ENCODE measurements around the gene FLOT1. TPM values are rescaled to one million over a fixed set of nuclear protein-coding genes. Genes with fewer than 3 reads are reported as not detected.

FLOT1 gene
- total and polyA plus RNA-seq, 2 of the 13 experiments (the other 11 are each of a cell fraction or from before 2014, with no cell fraction given): 82.3 to 130 TPM

DNA sequence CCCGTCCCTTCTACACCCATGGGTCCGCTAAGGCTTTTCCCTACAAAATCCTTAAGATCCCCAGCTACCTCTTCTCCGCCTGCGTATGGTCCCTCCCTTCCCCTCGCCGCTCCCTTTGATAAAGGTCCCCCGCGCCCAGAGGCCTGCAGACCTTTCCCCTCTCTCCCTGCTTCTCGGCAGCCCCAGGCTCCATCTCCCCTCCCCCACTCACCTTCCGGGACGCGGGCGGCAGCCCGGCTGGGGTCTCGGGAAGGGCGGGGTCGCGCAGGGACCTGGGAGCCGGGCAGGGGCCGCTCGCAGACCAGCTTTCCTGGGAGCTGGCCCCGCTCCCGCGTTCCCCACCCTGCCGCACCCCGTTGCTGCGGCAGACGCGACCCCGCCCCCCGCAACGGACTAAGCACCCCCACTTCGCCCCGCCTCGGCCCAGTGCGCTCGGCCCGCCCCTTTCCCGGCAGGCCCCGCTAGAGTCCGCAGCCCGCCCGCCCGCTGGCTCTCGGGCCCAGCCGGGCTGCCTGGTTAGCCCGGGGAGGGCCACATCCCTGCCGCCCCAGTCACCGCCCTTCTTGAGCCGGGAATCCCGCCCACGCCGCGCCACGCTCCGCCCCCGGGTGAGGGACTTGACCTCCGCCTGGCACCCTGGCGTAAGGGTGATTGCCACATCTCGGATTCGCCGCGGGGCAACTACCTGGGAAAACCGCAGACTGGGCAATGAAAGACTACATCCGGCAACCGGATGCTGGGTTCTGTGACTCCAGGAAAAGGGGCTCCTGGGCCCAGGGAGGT, at the start of gene FLOT1 (continued):
- TF ChIP-seq, protein P1, sequence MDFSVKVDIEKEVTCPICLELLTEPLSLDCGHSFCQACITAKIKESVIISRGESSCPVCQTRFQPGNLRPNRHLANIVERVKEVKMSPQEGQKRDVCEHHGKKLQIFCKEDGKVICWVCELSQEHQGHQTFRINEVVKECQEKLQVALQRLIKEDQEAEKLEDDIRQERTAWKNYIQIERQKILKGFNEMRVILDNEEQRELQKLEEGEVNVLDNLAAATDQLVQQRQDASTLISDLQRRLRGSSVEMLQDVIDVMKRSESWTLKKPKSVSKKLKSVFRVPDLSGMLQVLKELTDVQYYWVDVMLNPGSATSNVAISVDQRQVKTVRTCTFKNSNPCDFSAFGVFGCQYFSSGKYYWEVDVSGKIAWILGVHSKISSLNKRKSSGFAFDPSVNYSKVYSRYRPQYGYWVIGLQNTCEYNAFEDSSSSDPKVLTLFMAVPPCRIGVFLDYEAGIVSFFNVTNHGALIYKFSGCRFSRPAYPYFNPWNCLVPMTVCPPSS (IDR thresholded peaks at IDR 0.05): no peak
- TF ChIP-seq, protein P2, sequence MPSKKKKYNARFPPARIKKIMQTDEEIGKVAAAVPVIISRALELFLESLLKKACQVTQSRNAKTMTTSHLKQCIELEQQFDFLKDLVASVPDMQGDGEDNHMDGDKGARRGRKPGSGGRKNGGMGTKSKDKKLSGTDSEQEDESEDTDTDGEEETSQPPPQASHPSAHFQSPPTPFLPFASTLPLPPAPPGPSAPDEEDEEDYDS (CRISPR knock-in tag; IDR thresholded peaks at IDR 0.05): peak; percentile 78
- TF ChIP-seq ZNF75D (CRISPR knock-in tag; IDR thresholded peaks at IDR 0.05; ENCODE audit: borderline replicate concordance): peak; percentile 75; the same call in 1 of the 2 replicates
- 0 out of 2 replicates have a peak, but pooled peaks have one; percentile 36 for TF ChIP-seq RBAK (CRISPR knock-in tag; IDR thresholded peaks at IDR 0.05)
- peak; percentile 67; the same call in 1 of the 2 replicates for TF ChIP-seq TBX3 (IDR thresholded peaks at IDR 0.05; ENCODE audit: borderline replicate concordance)
- TF ChIP-seq, protein P3, sequence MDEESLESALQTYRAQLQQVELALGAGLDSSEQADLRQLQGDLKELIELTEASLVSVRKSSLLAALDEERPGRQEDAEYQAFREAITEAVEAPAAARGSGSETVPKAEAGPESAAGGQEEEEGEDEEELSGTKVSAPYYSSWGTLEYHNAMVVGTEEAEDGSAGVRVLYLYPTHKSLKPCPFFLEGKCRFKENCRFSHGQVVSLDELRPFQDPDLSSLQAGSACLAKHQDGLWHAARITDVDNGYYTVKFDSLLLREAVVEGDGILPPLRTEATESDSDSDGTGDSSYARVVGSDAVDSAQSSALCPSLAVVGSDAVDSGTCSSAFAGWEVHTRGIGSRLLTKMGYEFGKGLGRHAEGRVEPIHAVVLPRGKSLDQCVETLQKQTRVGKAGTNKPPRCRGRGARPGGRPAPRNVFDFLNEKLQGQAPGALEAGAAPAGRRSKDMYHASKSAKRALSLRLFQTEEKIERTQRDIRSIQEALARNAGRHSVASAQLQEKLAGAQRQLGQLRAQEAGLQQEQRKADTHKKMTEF (CRISPR knock-in tag; IDR thresholded peaks at IDR 0.05): peak; percentile 99
- TF ChIP-seq, protein P4, sequence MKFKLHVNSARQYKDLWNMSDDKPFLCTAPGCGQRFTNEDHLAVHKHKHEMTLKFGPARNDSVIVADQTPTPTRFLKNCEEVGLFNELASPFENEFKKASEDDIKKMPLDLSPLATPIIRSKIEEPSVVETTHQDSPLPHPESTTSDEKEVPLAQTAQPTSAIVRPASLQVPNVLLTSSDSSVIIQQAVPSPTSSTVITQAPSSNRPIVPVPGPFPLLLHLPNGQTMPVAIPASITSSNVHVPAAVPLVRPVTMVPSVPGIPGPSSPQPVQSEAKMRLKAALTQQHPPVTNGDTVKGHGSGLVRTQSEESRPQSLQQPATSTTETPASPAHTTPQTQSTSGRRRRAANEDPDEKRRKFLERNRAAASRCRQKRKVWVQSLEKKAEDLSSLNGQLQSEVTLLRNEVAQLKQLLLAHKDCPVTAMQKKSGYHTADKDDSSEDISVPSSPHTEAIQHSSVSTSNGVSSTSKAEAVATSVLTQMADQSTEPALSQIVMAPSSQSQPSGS (CRISPR knock-in tag; IDR thresholded peaks at IDR 0.05): peak; percentile 36; the same call in 1 of the 2 replicates
- TF ChIP-seq RORA (CRISPR knock-in tag; IDR thresholded peaks at IDR 0.05): no peak
- TF ChIP-seq ZNF816 (CRISPR knock-in tag; IDR thresholded peaks at IDR 0.05; ENCODE audit: borderline replicate concordance): peak; percentile 94
- no peak for TF ChIP-seq MTA3 (CRISPR knock-in tag; IDR thresholded peaks at IDR 0.05)
- peak; percentile 74 for TF ChIP-seq ZNF335 (CRISPR knock-in tag; IDR thresholded peaks at IDR 0.05)
- 0 out of 2 replicates have a peak, but pooled peaks have one; percentile 3 for TF ChIP-seq ONECUT2 (CRISPR knock-in tag; IDR thresholded peaks at IDR 0.05)
- peak; percentile 95 for TF ChIP-seq SALL1 (CRISPR knock-in tag; IDR thresholded peaks at IDR 0.05)
- TF ChIP-seq SMAD9 (CRISPR knock-in tag; IDR thresholded peaks at IDR 0.05): 0 out of 2 replicates have a peak, but pooled peaks have one; percentile 78
- peak; percentile 95; the same call in 1 of the 2 replicates for TF ChIP-seq ZNF841 (CRISPR knock-in tag; IDR thresholded peaks at IDR 0.05; ENCODE audit: borderline replicate concordance)
- no peak; the same call in 1 of the 2 replicates for TF ChIP-seq CC2D1A (CRISPR knock-in tag; IDR thresholded peaks at IDR 0.05)
- TF ChIP-seq, protein P5, sequence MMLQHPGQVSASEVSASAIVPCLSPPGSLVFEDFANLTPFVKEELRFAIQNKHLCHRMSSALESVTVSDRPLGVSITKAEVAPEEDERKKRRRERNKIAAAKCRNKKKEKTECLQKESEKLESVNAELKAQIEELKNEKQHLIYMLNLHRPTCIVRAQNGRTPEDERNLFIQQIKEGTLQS (CRISPR knock-in tag; IDR thresholded peaks at IDR 0.05): peak; percentile 53
- TF ChIP-seq, protein P6, sequence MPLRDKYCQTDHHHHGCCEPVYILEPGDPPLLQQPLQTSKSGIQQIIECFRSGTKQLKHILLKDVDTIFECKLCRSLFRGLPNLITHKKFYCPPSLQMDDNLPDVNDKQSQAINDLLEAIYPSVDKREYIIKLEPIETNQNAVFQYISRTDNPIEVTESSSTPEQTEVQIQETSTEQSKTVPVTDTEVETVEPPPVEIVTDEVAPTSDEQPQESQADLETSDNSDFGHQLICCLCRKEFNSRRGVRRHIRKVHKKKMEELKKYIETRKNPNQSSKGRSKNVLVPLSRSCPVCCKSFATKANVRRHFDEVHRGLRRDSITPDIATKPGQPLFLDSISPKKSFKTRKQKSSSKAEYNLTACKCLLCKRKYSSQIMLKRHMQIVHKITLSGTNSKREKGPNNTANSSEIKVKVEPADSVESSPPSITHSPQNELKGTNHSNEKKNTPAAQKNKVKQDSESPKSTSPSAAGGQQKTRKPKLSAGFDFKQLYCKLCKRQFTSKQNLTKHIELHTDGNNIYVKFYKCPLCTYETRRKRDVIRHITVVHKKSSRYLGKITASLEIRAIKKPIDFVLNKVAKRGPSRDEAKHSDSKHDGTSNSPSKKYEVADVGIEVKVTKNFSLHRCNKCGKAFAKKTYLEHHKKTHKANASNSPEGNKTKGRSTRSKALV (CRISPR knock-in tag; IDR thresholded peaks at IDR 0.05): peak; percentile 1; the same call in 1 of the 2 replicates
- TF ChIP-seq CBX2 (IDR thresholded peaks at IDR 0.05; ENCODE audit: low read depth, low read length): no peak
- TF ChIP-seq CBX2 (CRISPR knock-in tag; IDR thresholded peaks at IDR 0.05; ENCODE audit: low read depth): no peak
- no peak for TF ChIP-seq ZNF256 (CRISPR knock-in tag; conservative IDR thresholded peaks at IDR 0.05)
- TF ChIP-seq ZNF484 (CRISPR knock-in tag; IDR thresholded peaks at IDR 0.05; ENCODE audit: borderline replicate concordance, low read depth): no peak; the same call in 1 of the 2 replicates
- peak; percentile 100 for TF ChIP-seq FIP1L1 (IDR thresholded peaks at IDR 0.05; ENCODE audit: borderline replicate concordance, insufficient read depth, low read depth, low read length)
